Esophagus muscularis mucosa (tissue), 4 donors: Measurements from ENCODE around the gene XAF1. TPM values are rescaled to one million over a fixed set of nuclear protein-coding genes. Genes with fewer than 3 reads are reported as not detected.
A peak's percentile ranks its signal among the peaks of the same experiment; 100 is the strongest.

ENCODE experiments used
- DNase-seq: peaks from one replicate; pipeline ENCODE4 v3.0.0-alpha.2; 2017; ENCODE audit errors: extremely low spot score
- H3K27ac ChIP-seq, 4 donors: fragments of 200-600 bp; sonication (generic); replicated peaks in 1 of 4; 1 replicate in 3 of 4; 2 replicates in 1 of 4; pipeline ENCODE4 v1.5.1; 2016 to 2019; ENCODE audit warnings: mild to moderate bottlenecking in 1 of 4
- H3K27me3 ChIP-seq, 4 donors: fragments of 200-600 bp; sonication (generic); one replicate each; pipeline versions ENCODE4 v1.5.1 to v1.6.0; 2016 to 2019
- H3K36me3 ChIP-seq, 4 donors: fragments of 200-600 bp; sonication (generic); one replicate each; pipeline ENCODE4 v1.5.1; 2016 to 2019
- H3K4me1 ChIP-seq, 4 donors: fragments of 200-600 bp; sonication (generic); one replicate each; pipeline ENCODE4 v1.5.1; 2016 to 2019
- H3K4me3 ChIP-seq, 4 donors: fragments of 200-600 bp; sonication (generic); 1 replicate in 2 of 4; 2 replicates in 2 of 4; pipeline ENCODE4 v1.5.1; 2016 to 2019; ENCODE audit warnings: mild to moderate bottlenecking in 4 of 4, moderate library complexity in 1 of 4
- H3K9me3 ChIP-seq, 4 donors: fragments of 200-600 bp; sonication (generic); 1 replicate in 3 of 4; 2 replicates in 1 of 4; pipeline ENCODE4 v1.5.1; 2016 to 2019
- CTCF ChIP-seq, 3 experiments: fragments of 200-600 bp in 2 of 3; fragments of 450-650 bp in 1 of 3; sonication (generic) in 2 of 3; IDR thresholded peaks; one replicate each; pipeline ENCODE4 v1.5.1; 2017 to 2019; ENCODE audit warnings: antibody characterized with exemption in 3 of 3, mild to moderate bottlenecking in 2 of 3, moderate library complexity in 1 of 3
- EP300 ChIP-seq: sonication (generic); formaldehyde crosslinking; IDR thresholded peaks from one replicate; pipeline ENCODE4 v1.6.1; 2017; ENCODE audit warnings: antibody characterized with exemption
- POLR2A ChIP-seq: fragments of 450-650 bp; IDR thresholded peaks from one replicate; pipeline ENCODE4 v1.6.1; 2017; ENCODE audit warnings: antibody characterized with exemption, moderate library complexity, mild to moderate bottlenecking, low read depth
- POLR2AphosphoS5 ChIP-seq, 2 donors: sonication (generic); formaldehyde crosslinking; IDR thresholded peaks; one replicate each; pipeline ENCODE4 v1.6.1; 2017; ENCODE audit warnings: antibody characterized with exemption in 2 of 2
- WGBS: methylation state at CpG from one replicate; pipeline ENCODE4 v1.1.5; 2018; 5-methylcytosine and 5-hydroxymethylcytosine counted together
- intact Hi-C: fragments of 100-400 bp; cut with DNase I; formaldehyde crosslinking; loops from one replicate; pipeline ENCODE4 v1.15.1; 2023
- total RNA-seq, 4 donors: library from RNA; depleted of rRNA; stranded (reverse); fragments of >200 nt; gene quantifications; one replicate each; pipeline versions ENCODE4 v1.1.0 to v1.2.1, GENCODE V29; 2016

Gene XAF1, protein sequence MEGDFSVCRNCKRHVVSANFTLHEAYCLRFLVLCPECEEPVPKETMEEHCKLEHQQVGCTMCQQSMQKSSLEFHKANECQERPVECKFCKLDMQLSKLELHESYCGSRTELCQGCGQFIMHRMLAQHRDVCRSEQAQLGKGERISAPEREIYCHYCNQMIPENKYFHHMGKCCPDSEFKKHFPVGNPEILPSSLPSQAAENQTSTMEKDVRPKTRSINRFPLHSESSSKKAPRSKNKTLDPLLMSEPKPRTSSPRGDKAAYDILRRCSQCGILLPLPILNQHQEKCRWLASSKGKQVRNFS
- total RNA-seq, result 10 to 100 TPM; 11.1 to 35.3 (median 15.9) TPM

DNA sequence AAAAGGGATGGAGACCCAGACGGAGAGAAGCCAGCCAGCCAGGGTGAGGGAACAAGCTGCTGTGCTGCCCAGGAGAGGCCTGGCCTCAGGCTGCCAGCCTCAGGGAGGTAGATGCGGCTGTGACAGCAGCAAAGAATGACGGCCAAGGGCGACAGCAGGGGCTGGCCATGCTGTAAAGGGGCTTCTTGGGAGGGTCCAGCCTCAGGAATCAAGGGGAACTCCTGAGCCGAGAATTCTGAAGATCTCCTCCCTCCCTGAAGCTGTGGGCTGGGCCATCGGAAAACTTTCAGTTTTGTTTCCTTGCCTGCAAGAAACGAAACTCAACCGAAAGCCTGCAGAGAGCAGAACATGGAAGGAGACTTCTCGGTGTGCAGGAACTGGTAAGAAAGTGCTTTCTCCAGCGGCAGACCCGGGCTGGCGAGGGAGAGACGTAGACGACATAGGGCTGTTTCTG is at the start of gene XAF1:
XAF1 (plus strand) TSS at position 316 of the 454 bp plus-strand sequence; CDS start at position 349, 33 bp downstream.
- Histone ChIP-seq H3K27me3 (no peaks in the 10 kb centered on the region), H3K4me3 (peak within 1 kb of the TSS; percentile 47 to 67 (median 54)), H3K27ac (peak within 1 kb of the TSS; percentile 74 to 86 (median 81)), H3K4me1 (peaks cover 34 to 66% (median 54%) of the 10 kb centered on the region in 4 donors), H3K36me3 (peaks cover 0 to 28% (median 23%) of the 10 kb centered on the region in 4 donors), H3K9me3 (no peaks in the 10 kb centered on the region)
- 17% methylated on average over 14 of the region's 14 CpGs for WGBS
- intact Hi-C loops, result no loop called here
- no peak for DNase-seq
- TF ChIP-seq EP300 (no peak), POLR2AphosphoS5 (IDR thresholded peaks at IDR 0.05) (peak; percentile 39 to 46)

- DNase-seq, result no peak
- WGBS, result 100% methylated on average over 1 of the region's 14 CpGs
Observed at GRCh38 chr17:6706499-6706898, 49.3 kb upstream of the XAF1 start.

GRCh38 chr17:6706996-6707395 is 48.9 kb upstream of the XAF1 start:
- DNase-seq, result no peak
- no peaks in the 10 kb centered on the region for H3K9me3 ChIP-seq
- no peaks in the 10 kb centered on the region for H3K36me3 ChIP-seq
- peaks cover 0 to 82% (median 4%) of the 10 kb centered on the region in 4 donors for H3K27me3 ChIP-seq
- H3K27ac ChIP-seq, result no peak overlapping the region
- no peak overlapping the region for H3K4me3 ChIP-seq
- WGBS, result 72% methylated on average over 8 of the region's 8 CpGs
- no peak for TF ChIP-seq EP300
- TF ChIP-seq POLR2A, result no peak
- no peak for TF ChIP-seq CTCF (IDR thresholded peaks at IDR 0.05)
- TF ChIP-seq POLR2AphosphoS5 (IDR thresholded peaks at IDR 0.05), result no peak
- no peaks in the 10 kb centered on the region for H3K4me1 ChIP-seq
- intact Hi-C loops, result no loop called here

More at GRCh38 chr17:6706499-6706898, 49.3 kb upstream of the XAF1 start:
- TF ChIP-seq POLR2A, result no peak
- TF ChIP-seq EP300, result no peak
- no peak for TF ChIP-seq POLR2AphosphoS5 (IDR thresholded peaks at IDR 0.05)
- no peak for TF ChIP-seq CTCF (IDR thresholded peaks at IDR 0.05)
- H3K27ac ChIP-seq, result no peak overlapping the region
- no peaks in the 10 kb centered on the region for H3K9me3 ChIP-seq
- H3K36me3 ChIP-seq, result no peaks in the 10 kb centered on the region
- no peaks in the 10 kb centered on the region for H3K4me1 ChIP-seq
- intact Hi-C loops, result no loop called here
- H3K27me3 ChIP-seq, result peaks cover 0 to 77% (median 0%) of the 10 kb centered on the region in 4 donors
- H3K4me3 ChIP-seq, result no peak overlapping the region

DNA sequence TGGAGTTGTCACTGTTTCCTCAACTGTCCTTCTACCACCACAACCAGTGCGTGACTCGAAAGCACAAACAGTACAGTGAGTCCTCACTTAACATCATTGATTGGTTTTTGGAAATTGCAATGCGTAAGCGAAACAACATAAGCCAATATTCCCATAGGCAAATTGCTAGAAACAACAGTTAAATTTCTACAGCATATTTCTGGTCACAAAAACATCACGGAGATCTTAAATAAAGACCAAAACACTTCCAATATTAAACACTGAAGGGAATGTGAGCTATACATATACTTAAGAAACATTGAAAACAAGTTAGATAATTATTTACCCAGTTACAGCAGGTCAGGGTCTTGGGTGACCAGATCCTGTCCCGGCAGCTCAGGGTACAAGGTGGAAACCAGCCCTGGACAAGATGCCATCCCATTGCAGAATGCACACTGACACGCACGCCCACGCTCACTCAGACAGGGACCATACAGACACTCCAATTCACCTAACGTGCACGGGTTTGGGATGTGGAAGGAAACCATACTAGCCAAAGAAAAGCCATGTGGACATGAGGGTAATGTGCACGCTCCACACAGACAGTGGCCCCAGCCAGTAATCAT is 47.4 kb upstream of the XAF1 start:
- WGBS, result 86% methylated on average over 12 of the region's 12 CpGs
- no peak overlapping the region for H3K4me3 ChIP-seq
- H3K27ac ChIP-seq, result no peak overlapping the region
- no peaks in the 10 kb centered on the region for H3K36me3 ChIP-seq
- H3K9me3 ChIP-seq, result no peaks in the 10 kb centered on the region
- H3K4me1 ChIP-seq, result peaks cover 6 to 12% (median 9%) of the 10 kb centered on the region in 4 donors
- intact Hi-C loops, result no loop called here
- peaks cover 0 to 83% (median 19%) of the 10 kb centered on the region in 4 donors for H3K27me3 ChIP-seq
- DNase-seq, result no peak
- no peak for TF ChIP-seq CTCF (IDR thresholded peaks at IDR 0.05)
- TF ChIP-seq EP300, result no peak
- no peak for TF ChIP-seq POLR2AphosphoS5 (IDR thresholded peaks at IDR 0.05)
- no peak for TF ChIP-seq POLR2A

DNA sequence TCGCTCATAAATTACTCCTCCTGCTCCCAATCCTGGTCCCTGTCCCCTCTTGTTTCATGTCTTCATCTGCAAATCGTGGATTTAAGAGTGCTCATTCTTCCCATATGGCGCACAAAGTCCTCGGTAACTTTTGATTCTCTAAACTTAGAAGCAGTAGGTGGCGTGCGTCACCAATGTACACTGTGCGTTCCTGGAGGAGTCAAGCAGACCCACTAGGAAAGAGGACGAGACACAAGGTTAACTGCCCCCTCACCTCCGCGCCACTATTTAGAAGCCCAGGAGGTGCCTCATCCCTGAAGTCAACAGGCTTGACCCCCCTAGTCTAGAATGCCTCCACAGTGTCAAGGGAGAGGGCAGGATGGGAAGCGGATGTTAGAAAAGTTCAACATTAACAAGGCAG is 45.5 kb upstream of the XAF1 start:
- Histone ChIP-seq H3K4me1 (peaks cover 12 to 19% (median 15%) of the 10 kb centered on the region in 4 donors), H3K9me3 (peaks cover 0 to 14% (median 11%) of the 10 kb centered on the region in 4 donors), H3K4me3 (no peak overlapping the region), H3K36me3 (no peaks in the 10 kb centered on the region), H3K27me3 (peaks cover 0 to 86% (median 24%) of the 10 kb centered on the region in 4 donors), H3K27ac (no peak overlapping the region)
- TF ChIP-seq POLR2AphosphoS5 (IDR thresholded peaks at IDR 0.05) (no peak), POLR2A (no peak), EP300 (no peak), CTCF (IDR thresholded peaks at IDR 0.05) (no peak)
- DNase-seq, result no peak
- 76% methylated on average over 11 of the region's 11 CpGs for whole genome bisulfite sequencing
- intact Hi-C loops, result no loop called here
